ENCODE results near the gene PFKFB2. TPM values are rescaled to one million over a fixed set of nuclear protein-coding genes. Genes with fewer than 3 reads are reported as not detected.

Gene PFKFB2
- total and polyA plus RNA-seq, 2 of the 8 experiments (the other 6 are each of a cell fraction or from before 2014, with no cell fraction given) = 6.7 to 19.1 TPM

DNA sequence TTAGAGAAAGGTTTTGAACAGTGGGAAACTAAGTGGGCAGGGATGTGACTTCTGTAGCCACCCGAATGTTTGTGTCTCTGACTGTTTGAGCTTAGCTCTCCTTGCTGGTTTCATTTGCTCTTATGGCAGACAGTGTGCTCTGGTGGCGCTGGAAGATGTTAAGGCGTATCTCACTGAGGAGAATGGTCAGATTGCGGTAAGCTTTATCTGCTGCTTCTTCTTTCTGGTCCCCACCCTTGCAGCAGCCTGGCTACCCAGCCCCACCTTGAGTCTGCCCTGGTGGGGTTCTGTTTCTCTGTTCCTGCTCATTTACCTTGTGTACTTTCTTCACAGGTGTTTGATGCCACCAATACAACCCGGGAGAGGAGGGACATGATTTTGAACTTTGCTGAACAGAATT, 9.9 kb downstream of the PFKFB2 start (continued):
- TF ChIP-seq, protein P1, sequence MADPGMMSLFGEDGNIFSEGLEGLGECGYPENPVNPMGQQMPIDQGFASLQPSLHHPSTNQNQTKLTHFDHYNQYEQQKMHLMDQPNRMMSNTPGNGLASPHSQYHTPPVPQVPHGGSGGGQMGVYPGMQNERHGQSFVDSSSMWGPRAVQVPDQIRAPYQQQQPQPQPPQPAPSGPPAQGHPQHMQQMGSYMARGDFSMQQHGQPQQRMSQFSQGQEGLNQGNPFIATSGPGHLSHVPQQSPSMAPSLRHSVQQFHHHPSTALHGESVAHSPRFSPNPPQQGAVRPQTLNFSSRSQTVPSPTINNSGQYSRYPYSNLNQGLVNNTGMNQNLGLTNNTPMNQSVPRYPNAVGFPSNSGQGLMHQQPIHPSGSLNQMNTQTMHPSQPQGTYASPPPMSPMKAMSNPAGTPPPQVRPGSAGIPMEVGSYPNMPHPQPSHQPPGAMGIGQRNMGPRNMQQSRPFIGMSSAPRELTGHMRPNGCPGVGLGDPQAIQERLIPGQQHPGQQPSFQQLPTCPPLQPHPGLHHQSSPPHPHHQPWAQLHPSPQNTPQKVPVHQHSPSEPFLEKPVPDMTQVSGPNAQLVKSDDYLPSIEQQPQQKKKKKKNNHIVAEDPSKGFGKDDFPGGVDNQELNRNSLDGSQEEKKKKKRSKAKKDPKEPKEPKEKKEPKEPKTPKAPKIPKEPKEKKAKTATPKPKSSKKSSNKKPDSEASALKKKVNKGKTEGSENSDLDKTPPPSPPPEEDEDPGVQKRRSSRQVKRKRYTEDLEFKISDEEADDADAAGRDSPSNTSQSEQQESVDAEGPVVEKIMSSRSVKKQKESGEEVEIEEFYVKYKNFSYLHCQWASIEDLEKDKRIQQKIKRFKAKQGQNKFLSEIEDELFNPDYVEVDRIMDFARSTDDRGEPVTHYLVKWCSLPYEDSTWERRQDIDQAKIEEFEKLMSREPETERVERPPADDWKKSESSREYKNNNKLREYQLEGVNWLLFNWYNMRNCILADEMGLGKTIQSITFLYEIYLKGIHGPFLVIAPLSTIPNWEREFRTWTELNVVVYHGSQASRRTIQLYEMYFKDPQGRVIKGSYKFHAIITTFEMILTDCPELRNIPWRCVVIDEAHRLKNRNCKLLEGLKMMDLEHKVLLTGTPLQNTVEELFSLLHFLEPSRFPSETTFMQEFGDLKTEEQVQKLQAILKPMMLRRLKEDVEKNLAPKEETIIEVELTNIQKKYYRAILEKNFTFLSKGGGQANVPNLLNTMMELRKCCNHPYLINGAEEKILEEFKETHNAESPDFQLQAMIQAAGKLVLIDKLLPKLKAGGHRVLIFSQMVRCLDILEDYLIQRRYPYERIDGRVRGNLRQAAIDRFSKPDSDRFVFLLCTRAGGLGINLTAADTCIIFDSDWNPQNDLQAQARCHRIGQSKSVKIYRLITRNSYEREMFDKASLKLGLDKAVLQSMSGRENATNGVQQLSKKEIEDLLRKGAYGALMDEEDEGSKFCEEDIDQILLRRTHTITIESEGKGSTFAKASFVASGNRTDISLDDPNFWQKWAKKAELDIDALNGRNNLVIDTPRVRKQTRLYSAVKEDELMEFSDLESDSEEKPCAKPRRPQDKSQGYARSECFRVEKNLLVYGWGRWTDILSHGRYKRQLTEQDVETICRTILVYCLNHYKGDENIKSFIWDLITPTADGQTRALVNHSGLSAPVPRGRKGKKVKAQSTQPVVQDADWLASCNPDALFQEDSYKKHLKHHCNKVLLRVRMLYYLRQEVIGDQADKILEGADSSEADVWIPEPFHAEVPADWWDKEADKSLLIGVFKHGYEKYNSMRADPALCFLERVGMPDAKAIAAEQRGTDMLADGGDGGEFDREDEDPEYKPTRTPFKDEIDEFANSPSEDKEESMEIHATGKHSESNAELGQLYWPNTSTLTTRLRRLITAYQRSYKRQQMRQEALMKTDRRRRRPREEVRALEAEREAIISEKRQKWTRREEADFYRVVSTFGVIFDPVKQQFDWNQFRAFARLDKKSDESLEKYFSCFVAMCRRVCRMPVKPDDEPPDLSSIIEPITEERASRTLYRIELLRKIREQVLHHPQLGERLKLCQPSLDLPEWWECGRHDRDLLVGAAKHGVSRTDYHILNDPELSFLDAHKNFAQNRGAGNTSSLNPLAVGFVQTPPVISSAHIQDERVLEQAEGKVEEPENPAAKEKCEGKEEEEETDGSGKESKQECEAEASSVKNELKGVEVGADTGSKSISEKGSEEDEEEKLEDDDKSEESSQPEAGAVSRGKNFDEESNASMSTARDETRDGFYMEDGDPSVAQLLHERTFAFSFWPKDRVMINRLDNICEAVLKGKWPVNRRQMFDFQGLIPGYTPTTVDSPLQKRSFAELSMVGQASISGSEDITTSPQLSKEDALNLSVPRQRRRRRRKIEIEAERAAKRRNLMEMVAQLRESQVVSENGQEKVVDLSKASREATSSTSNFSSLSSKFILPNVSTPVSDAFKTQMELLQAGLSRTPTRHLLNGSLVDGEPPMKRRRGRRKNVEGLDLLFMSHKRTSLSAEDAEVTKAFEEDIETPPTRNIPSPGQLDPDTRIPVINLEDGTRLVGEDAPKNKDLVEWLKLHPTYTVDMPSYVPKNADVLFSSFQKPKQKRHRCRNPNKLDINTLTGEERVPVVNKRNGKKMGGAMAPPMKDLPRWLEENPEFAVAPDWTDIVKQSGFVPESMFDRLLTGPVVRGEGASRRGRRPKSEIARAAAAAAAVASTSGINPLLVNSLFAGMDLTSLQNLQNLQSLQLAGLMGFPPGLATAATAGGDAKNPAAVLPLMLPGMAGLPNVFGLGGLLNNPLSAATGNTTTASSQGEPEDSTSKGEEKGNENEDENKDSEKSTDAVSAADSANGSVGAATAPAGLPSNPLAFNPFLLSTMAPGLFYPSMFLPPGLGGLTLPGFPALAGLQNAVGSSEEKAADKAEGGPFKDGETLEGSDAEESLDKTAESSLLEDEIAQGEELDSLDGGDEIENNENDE (IDR thresholded peaks at IDR 0.05; ENCODE audit: insufficient replicate concordance, low read length) = no peak
- TF ChIP-seq USF2 (IDR thresholded peaks at IDR 0.05; ENCODE audit: low read length) (no peak), TBP (IDR thresholded peaks at IDR 0.05; ENCODE audit: low read depth, low read length) (no peak), JUN (IDR thresholded peaks at IDR 0.05; ENCODE audit: low read depth, low read length) (no peak)

Measured in H1 (cell line).